Activated naive CD8-positive, alpha-beta T cell (primary cell): ENCODE measurements around the gene SLIT2.
A peak's percentile ranks its signal among the peaks of the same experiment; 100 is the strongest.

Experiments
- H3K27ac Mint-ChIP-seq: one replicate; pipeline ENCODE4 v1.8.0; 2021; ENCODE audit warnings: mixed read lengths
- H3K27me3 Mint-ChIP-seq: one replicate; pipeline ENCODE4 v1.8.0; 2021; ENCODE audit warnings: mixed read lengths
- H3K36me3 Mint-ChIP-seq: one replicate; pipeline ENCODE4 v1.8.0; 2021; ENCODE audit warnings: mixed read lengths
- H3K4me1 Mint-ChIP-seq: one replicate; pipeline ENCODE4 v1.8.0; 2021; ENCODE audit warnings: low read depth, mixed read lengths
- H3K4me3 Mint-ChIP-seq: one replicate; pipeline ENCODE4 v1.8.0; 2021; ENCODE audit warnings: mild to moderate bottlenecking, mixed read lengths
- H3K9me3 Mint-ChIP-seq: one replicate; pipeline ENCODE4 v1.8.0; 2021; ENCODE audit warnings: low read depth, mixed read lengths

SLIT2 gene

GRCh38 chr4:20251796-20252655 lies at the start of gene SLIT2:
SLIT2 (plus strand) TSS chr4:20251905; CDS start chr4:20253816, 1,911 bp downstream.
- peak within 1 kb of the TSS; percentile 65 for H3K4me3 Mint-ChIP-seq
- no peaks in the 10 kb centered on the region for H3K36me3 Mint-ChIP-seq
- peaks cover 29% of the 10 kb centered on the region for H3K27me3 Mint-ChIP-seq
- no peak within 1 kb of the TSS for H3K27ac Mint-ChIP-seq
- peaks cover 10% of the 10 kb centered on the region for H3K4me1 Mint-ChIP-seq
- no peaks in the 10 kb centered on the region for H3K9me3 Mint-ChIP-seq

GRCh38 chr4:20203508-20203907 lies 48.2 kb upstream of the SLIT2 start:
- H3K27me3 Mint-ChIP-seq = no peaks in the 10 kb centered on the region
- no peaks in the 10 kb centered on the region for H3K36me3 Mint-ChIP-seq
- peaks cover 8% of the 10 kb centered on the region for H3K9me3 Mint-ChIP-seq
- no peaks in the 10 kb centered on the region for H3K4me1 Mint-ChIP-seq
- H3K4me3 Mint-ChIP-seq = no peak overlapping the region
- H3K27ac Mint-ChIP-seq = no peak overlapping the region

- H3K36me3 Mint-ChIP-seq = no peaks in the 10 kb centered on the region
- no peaks in the 10 kb centered on the region for H3K4me1 Mint-ChIP-seq
- H3K27me3 Mint-ChIP-seq = no peaks in the 10 kb centered on the region
- no peak overlapping the region for H3K27ac Mint-ChIP-seq
- H3K4me3 Mint-ChIP-seq = no peak overlapping the region
- peaks cover 7% of the 10 kb centered on the region for H3K9me3 Mint-ChIP-seq
Observed at GRCh38 chr4:20217521-20217920, 34.2 kb upstream of the SLIT2 start.

- Mint-ChIP-seq H3K27ac (no peak overlapping the region), H3K27me3 (no peaks in the 10 kb centered on the region), H3K4me3 (no peak overlapping the region), H3K4me1 (no peaks in the 10 kb centered on the region), H3K36me3 (no peaks in the 10 kb centered on the region), H3K9me3 (peaks cover 7% of the 10 kb centered on the region)
Observed at GRCh38 chr4:20217951-20218350, 33.8 kb upstream of the SLIT2 start.

- Mint-ChIP-seq H3K27ac (no peak overlapping the region), H3K36me3 (no peaks in the 10 kb centered on the region), H3K27me3 (no peaks in the 10 kb centered on the region), H3K9me3 (peaks cover 23% of the 10 kb centered on the region), H3K4me3 (no peak overlapping the region), H3K4me1 (no peaks in the 10 kb centered on the region)
Observed at GRCh38 chr4:20219521-20219920, 32.2 kb upstream of the SLIT2 start.

- Mint-ChIP-seq H3K27me3 (no peaks in the 10 kb centered on the region), H3K27ac (no peak overlapping the region), H3K4me1 (no peaks in the 10 kb centered on the region), H3K9me3 (peaks cover 3% of the 10 kb centered on the region), H3K36me3 (no peaks in the 10 kb centered on the region), H3K4me3 (no peak overlapping the region)
Observed at GRCh38 chr4:20237894-20238537, 13.7 kb upstream of the SLIT2 start.

GRCh38 chr4:20248155-20248558 lies 3.5 kb upstream of the SLIT2 start:
- peaks cover 7% of the 10 kb centered on the region for H3K4me1 Mint-ChIP-seq
- H3K9me3 Mint-ChIP-seq = no peaks in the 10 kb centered on the region
- no peaks in the 10 kb centered on the region for H3K36me3 Mint-ChIP-seq
- H3K27ac Mint-ChIP-seq = no peak overlapping the region
- no peak overlapping the region for H3K4me3 Mint-ChIP-seq
- peaks cover 18% of the 10 kb centered on the region for H3K27me3 Mint-ChIP-seq

GRCh38 chr4:20249333-20249732 lies 2.4 kb upstream of the SLIT2 start:
- peaks cover 20% of the 10 kb centered on the region for H3K27me3 Mint-ChIP-seq
- no peak overlapping the region for H3K4me3 Mint-ChIP-seq
- no peaks in the 10 kb centered on the region for H3K36me3 Mint-ChIP-seq
- H3K27ac Mint-ChIP-seq = no peak overlapping the region
- H3K9me3 Mint-ChIP-seq = no peaks in the 10 kb centered on the region
- H3K4me1 Mint-ChIP-seq = peaks cover 8% of the 10 kb centered on the region

GRCh38 chr4:20251031-20251795 lies 492 bp upstream of the SLIT2 start:
- H3K27me3 Mint-ChIP-seq = peaks cover 26% of the 10 kb centered on the region
- no peaks in the 10 kb centered on the region for H3K36me3 Mint-ChIP-seq
- H3K27ac Mint-ChIP-seq = no peak overlapping the region
- H3K9me3 Mint-ChIP-seq = no peaks in the 10 kb centered on the region
- H3K4me1 Mint-ChIP-seq = peaks cover 10% of the 10 kb centered on the region
- peak overlapping the region; percentile 61 for H3K4me3 Mint-ChIP-seq

- Mint-ChIP-seq H3K27me3 (peaks cover 29% of the 10 kb centered on the region), H3K9me3 (no peaks in the 10 kb centered on the region), H3K27ac (no peak overlapping the region), H3K36me3 (no peaks in the 10 kb centered on the region), H3K4me3 (peak overlapping the region; percentile 65), H3K4me1 (peaks cover 10% of the 10 kb centered on the region)
Observed at GRCh38 chr4:20252656-20253282, 1.1 kb downstream of the SLIT2 start.

GRCh38 chr4:20253283-20253734 lies 1.6 kb downstream of the SLIT2 start:
- Mint-ChIP-seq H3K4me1 (peaks cover 10% of the 10 kb centered on the region), H3K9me3 (no peaks in the 10 kb centered on the region), H3K4me3 (no peak overlapping the region), H3K36me3 (no peaks in the 10 kb centered on the region), H3K27me3 (peaks cover 29% of the 10 kb centered on the region), H3K27ac (no peak overlapping the region)

GRCh38 chr4:20253735-20254409 lies 2.2 kb downstream of the SLIT2 start:
- Mint-ChIP-seq H3K4me3 (no peak overlapping the region), H3K9me3 (no peaks in the 10 kb centered on the region), H3K36me3 (no peaks in the 10 kb centered on the region), H3K27me3 (peaks cover 29% of the 10 kb centered on the region), H3K4me1 (peaks cover 10% of the 10 kb centered on the region), H3K27ac (no peak overlapping the region)

- no peak overlapping the region for H3K27ac Mint-ChIP-seq
- peaks cover 26% of the 10 kb centered on the region for H3K27me3 Mint-ChIP-seq
- H3K4me3 Mint-ChIP-seq = no peak overlapping the region
- no peaks in the 10 kb centered on the region for H3K9me3 Mint-ChIP-seq
- H3K36me3 Mint-ChIP-seq = no peaks in the 10 kb centered on the region
- peaks cover 10% of the 10 kb centered on the region for H3K4me1 Mint-ChIP-seq
Observed at GRCh38 chr4:20254511-20255250, 3.0 kb downstream of the SLIT2 start.

GRCh38 chr4:20255251-20255586 lies 3.5 kb downstream of the SLIT2 start:
- Mint-ChIP-seq H3K27me3 (peaks cover 26% of the 10 kb centered on the region), H3K9me3 (no peaks in the 10 kb centered on the region), H3K4me1 (peaks cover 10% of the 10 kb centered on the region), H3K4me3 (no peak overlapping the region), H3K36me3 (no peaks in the 10 kb centered on the region), H3K27ac (no peak overlapping the region)
